Measurements from ENCODE around the gene PSD. TPM values are rescaled to one million over a fixed set of nuclear protein-coding genes. Genes with fewer than 3 reads are reported as not detected.

PSD gene
- total and polyA plus RNA-seq, 9 of the 15 experiments (the other 6 are each of a cell fraction or from before 2014, with no cell fraction given) = 0.11 to 1.7 (median 0.54) TPM; not detected in 2

DNA sequence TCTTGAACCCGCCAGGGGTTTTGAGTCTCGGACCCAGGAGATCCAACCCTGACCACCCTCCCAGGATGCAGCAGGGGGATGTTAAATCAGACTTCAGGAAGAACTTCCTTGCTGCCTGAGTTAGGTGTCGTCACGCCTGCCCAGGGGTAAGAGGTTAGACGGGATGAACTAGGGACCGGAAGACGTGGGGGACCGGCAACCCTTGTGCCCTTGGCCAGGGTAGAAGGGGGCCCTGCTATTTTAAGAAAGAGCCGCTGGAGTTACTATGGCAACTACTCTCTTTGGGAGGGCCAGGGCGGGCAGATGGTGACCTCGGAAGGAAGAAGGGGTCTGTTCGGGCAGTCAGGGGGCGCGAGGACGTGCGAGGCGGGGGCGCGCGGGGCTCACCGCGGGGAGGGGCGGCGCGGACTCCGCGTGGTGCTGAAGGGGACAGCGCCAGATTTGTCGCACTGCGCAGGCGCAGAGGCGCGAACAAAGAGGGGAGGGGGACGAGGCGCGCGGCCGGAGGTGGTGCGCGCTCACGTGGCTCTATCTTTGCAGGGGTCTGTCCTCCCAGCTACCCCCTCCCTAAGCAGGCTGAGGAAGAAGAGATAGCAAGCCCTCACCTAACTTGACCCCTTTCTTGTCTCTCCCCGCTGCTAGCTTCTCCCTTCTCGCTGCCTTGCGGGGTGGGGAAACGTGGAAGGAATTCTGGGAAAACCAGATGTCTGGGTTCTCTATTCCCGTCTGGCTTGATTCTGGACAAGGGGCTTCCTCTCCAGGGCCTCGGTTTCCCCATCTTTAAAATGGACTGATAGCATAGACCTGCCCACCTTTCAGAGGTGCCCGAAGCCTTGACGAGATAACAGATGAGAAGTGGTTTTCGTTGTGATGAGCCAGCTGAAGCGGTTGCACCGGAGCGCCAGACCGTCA, 940 bp upstream of the PSD start (continued):
- no peak for TF ChIP-seq KLF13 (tag; IDR thresholded peaks at IDR 0.05; ENCODE audit: borderline replicate concordance, low read depth)
- TF ChIP-seq GABPB1 (CRISPR knock-in tag; IDR thresholded peaks at IDR 0.05) = 0 out of 2 replicates have a peak, but pooled peaks have one; percentile 10
- TF ChIP-seq, protein P1, sequence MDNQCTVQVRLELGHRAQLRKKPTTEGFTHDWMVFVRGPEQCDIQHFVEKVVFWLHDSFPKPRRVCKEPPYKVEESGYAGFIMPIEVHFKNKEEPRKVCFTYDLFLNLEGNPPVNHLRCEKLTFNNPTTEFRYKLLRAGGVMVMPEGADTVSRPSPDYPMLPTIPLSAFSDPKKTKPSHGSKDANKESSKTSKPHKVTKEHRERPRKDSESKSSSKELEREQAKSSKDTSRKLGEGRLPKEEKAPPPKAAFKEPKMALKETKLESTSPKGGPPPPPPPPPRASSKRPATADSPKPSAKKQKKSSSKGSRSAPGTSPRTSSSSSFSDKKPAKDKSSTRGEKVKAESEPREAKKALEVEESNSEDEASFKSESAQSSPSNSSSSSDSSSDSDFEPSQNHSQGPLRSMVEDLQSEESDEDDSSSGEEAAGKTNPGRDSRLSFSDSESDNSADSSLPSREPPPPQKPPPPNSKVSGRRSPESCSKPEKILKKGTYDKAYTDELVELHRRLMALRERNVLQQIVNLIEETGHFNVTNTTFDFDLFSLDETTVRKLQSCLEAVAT (IDR thresholded peaks at IDR 0.05) = no peak
- no peak for TF ChIP-seq MCM3 (IDR thresholded peaks at IDR 0.05)
- no peak for TF ChIP-seq ZNF780A (CRISPR knock-in tag; IDR thresholded peaks at IDR 0.05)
- TF ChIP-seq TAF7 (tag; IDR thresholded peaks at IDR 0.05) = no peak
- no peak for TF ChIP-seq RB1 (IDR thresholded peaks at IDR 0.05; ENCODE audit: low read depth)
- peak; percentile 78; the same call in 1 of the 2 replicates for TF ChIP-seq MIER1 (IDR thresholded peaks at IDR 0.05; ENCODE audit: low read depth)
- no peak for TF ChIP-seq ZFP1 (CRISPR knock-in tag; IDR thresholded peaks at IDR 0.05)
- no peak for TF ChIP-seq ZFX (CRISPR knock-in tag; IDR thresholded peaks at IDR 0.05)
- TF ChIP-seq, protein P2, sequence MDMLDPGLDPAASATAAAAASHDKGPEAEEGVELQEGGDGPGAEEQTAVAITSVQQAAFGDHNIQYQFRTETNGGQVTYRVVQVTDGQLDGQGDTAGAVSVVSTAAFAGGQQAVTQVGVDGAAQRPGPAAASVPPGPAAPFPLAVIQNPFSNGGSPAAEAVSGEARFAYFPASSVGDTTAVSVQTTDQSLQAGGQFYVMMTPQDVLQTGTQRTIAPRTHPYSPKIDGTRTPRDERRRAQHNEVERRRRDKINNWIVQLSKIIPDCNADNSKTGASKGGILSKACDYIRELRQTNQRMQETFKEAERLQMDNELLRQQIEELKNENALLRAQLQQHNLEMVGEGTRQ (CRISPR knock-in tag; IDR thresholded peaks at IDR 0.05) = peak; percentile 24; the same call in 1 of the 2 replicates
- peak; percentile 59; the same call in 1 of the 2 replicates for TF ChIP-seq ETS1 (conservative IDR thresholded peaks at IDR 0.05; ENCODE audit: control insufficient read depth, low read depth, low read length)
- no peak for TF ChIP-seq ZFPM2 (CRISPR knock-in tag; IDR thresholded peaks at IDR 0.05)
- TF ChIP-seq EHMT2 (IDR thresholded peaks at IDR 0.05) = peak; percentile 85; the same call in 1 of the 2 replicates
- TF ChIP-seq, protein P3, sequence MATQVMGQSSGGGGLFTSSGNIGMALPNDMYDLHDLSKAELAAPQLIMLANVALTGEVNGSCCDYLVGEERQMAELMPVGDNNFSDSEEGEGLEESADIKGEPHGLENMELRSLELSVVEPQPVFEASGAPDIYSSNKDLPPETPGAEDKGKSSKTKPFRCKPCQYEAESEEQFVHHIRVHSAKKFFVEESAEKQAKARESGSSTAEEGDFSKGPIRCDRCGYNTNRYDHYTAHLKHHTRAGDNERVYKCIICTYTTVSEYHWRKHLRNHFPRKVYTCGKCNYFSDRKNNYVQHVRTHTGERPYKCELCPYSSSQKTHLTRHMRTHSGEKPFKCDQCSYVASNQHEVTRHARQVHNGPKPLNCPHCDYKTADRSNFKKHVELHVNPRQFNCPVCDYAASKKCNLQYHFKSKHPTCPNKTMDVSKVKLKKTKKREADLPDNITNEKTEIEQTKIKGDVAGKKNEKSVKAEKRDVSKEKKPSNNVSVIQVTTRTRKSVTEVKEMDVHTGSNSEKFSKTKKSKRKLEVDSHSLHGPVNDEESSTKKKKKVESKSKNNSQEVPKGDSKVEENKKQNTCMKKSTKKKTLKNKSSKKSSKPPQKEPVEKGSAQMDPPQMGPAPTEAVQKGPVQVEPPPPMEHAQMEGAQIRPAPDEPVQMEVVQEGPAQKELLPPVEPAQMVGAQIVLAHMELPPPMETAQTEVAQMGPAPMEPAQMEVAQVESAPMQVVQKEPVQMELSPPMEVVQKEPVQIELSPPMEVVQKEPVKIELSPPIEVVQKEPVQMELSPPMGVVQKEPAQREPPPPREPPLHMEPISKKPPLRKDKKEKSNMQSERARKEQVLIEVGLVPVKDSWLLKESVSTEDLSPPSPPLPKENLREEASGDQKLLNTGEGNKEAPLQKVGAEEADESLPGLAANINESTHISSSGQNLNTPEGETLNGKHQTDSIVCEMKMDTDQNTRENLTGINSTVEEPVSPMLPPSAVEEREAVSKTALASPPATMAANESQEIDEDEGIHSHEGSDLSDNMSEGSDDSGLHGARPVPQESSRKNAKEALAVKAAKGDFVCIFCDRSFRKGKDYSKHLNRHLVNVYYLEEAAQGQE (IDR thresholded peaks at IDR 0.05; ENCODE audit: borderline replicate concordance) = peak; percentile 98
- TF ChIP-seq, protein P3 (CRISPR knock-in tag; IDR thresholded peaks at IDR 0.05; ENCODE audit: low read depth) = peak; percentile 97
